GM12874 (cell line): ENCODE measurements around the gene FASTKD1.

Source experiments
- TF ChIP-seq, protein P1 (sequence below): IDR thresholded peaks from 2 replicates; pipeline ENCODE4 v1.5.1; 2011; ENCODE audit warnings: low read depth, mild to moderate bottlenecking, control low read depth, low read length, moderate library complexity; ENCODE audit not compliant: insufficient read depth

FASTKD1 gene

DNA sequence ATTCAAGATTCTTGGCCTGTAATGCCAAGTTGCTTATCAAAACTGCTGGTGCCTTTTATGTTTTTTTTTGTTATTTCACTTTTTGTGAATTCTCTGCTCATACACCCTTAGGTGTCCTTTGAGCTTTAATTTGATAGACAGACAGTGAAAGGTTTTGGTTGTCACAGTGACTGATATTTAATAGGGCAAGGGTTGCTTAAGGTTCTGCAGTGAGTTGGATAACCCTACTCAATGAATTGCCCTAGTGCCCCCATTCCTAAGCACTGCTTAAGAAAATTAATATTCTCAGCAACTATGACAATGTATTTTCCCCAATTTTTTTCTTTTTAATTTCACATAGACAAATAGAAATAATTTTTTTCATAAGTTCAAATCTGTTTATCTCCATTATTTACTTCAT, 25.9 kb upstream of the FASTKD1 start:
- TF ChIP-seq, protein P1, sequence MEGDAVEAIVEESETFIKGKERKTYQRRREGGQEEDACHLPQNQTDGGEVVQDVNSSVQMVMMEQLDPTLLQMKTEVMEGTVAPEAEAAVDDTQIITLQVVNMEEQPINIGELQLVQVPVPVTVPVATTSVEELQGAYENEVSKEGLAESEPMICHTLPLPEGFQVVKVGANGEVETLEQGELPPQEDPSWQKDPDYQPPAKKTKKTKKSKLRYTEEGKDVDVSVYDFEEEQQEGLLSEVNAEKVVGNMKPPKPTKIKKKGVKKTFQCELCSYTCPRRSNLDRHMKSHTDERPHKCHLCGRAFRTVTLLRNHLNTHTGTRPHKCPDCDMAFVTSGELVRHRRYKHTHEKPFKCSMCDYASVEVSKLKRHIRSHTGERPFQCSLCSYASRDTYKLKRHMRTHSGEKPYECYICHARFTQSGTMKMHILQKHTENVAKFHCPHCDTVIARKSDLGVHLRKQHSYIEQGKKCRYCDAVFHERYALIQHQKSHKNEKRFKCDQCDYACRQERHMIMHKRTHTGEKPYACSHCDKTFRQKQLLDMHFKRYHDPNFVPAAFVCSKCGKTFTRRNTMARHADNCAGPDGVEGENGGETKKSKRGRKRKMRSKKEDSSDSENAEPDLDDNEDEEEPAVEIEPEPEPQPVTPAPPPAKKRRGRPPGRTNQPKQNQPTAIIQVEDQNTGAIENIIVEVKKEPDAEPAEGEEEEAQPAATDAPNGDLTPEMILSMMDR = no peak

GRCh38 chr2:169598982-169599381, 25.3 kb upstream of the FASTKD1 start:
- TF ChIP-seq, protein P1 = no peak

DNA sequence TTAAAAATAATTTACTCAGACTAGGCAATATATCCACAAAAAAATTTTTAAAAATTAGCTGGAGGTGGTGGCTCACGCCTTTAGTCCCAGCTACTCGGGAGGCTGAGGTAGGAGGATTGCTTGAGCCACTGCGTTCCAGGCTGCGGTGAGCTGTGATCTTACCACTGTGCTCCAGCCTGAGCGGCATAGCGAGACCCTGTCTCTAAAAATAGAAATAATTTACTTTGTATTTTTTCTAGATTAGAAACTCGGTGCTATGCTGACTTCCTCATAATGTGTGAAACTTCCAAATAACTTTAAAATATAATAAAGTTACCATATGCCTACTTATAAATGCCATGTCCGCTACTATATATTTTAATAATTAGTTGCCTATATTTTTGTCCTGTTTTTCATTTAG, 17.1 kb upstream of the FASTKD1 start:
- TF ChIP-seq, protein P1 = no peak

- TF ChIP-seq, protein P1 = no peak
Measured at GRCh38 chr2:169585673-169586072, 12.0 kb upstream of the FASTKD1 start.

DNA sequence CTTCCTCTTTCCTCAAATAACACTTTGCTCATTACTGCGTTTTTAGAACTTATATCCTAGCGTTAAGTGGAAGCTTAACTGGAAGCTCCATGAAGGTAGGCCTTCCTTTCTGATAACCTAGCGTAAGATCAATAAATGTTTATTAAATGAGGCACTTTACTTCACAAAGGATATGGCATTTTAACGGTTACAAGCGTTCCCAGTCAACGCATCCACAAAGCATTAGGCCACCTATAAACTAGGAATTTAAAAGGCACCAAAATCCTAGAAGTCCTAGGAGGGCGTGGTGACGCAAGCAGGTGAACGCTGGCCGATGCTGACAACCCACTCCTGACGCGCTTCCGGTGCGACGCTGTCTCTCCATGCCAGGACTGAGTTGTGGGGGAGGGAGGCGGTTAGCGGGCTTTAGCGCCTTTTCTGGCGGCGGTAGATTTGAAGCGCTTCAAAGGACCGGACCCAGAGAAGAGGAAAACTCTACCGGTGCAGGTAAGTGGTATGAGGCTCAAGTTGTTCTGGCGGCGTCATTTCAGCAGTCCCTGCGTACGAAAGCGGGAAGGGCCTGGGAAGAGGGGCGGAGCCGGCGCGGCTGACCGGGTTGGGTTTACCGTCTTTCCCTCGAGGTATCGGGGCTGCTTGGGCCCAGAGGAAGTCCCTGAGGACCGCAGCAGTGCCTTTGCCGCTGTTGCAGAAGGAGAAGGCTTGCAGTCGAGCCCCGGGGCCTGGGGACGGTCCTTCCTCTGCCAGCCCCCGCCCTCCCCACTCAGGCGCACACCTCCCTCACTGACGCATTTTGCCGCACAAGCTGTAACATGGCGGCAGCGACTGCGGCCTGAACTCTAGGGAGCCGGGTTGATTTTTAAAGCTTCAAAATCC, 10.6 kb upstream of the FASTKD1 start, which contains the start of gene PPIG:
Gene PPIG, plus strand, starts transcription at position 347 of the 873 bp plus-strand sequence. CDS start 19,691 bp downstream, outside the sequence.
- TF ChIP-seq, protein P1 = no peak

GRCh38 chr2:169583518-169583917, 9.9 kb upstream of the FASTKD1 start:
- TF ChIP-seq, protein P1 = no peak

- TF ChIP-seq, protein P1 = no peak
Measured at GRCh38 chr2:169579044-169579443, 5.4 kb upstream of the FASTKD1 start.
